KMS-11 (cell line): ENCODE measurements around the gene LONRF2.

ENCODE experiments used
- H2AFZ ChIP-seq: fragments of 200-600 bp; sonication (generic); 2 replicates; pipeline ENCODE4 v1.6.1; 2016; ENCODE audit warnings: antibody characterized with exemption, mixed run types, low read depth
- H3K27ac ChIP-seq: fragments of 200-600 bp; sonication (generic); 2 replicates; pipeline ENCODE4 v1.6.1; 2016; ENCODE audit warnings: mild to moderate bottlenecking, mixed run types
- H3K27me3 ChIP-seq: fragments of 200-600 bp; sonication (generic); 2 replicates; pipeline ENCODE4 v1.6.1; 2017; ENCODE audit warnings: mild to moderate bottlenecking, low read depth, mixed run types, moderate library complexity; ENCODE audit not compliant: insufficient read depth
- H3K36me3 ChIP-seq: fragments of 200-600 bp; sonication (generic); 2 replicates; pipeline ENCODE4 v1.6.1; 2017; ENCODE audit warnings: mild to moderate bottlenecking, mixed run types; ENCODE audit not compliant: insufficient read depth
- H3K4me1 ChIP-seq: fragments of 200-600 bp; sonication (generic); 2 replicates; pipeline ENCODE4 v1.6.1; 2016; ENCODE audit warnings: mild to moderate bottlenecking, low read depth, mixed run types; ENCODE audit not compliant: poor library complexity, severe bottlenecking
- H3K4me2 ChIP-seq: fragments of 200-600 bp; sonication (generic); 2 replicates; pipeline ENCODE4 v1.7.0; 2016; ENCODE audit warnings: mild to moderate bottlenecking, mixed run types
- H3K4me3 ChIP-seq: fragments of 200-600 bp; sonication (generic); IDR thresholded peaks from 2 replicates; pipeline ENCODE4 v1.6.1; 2017; ENCODE audit warnings: low read depth, low read length, mixed read lengths; ENCODE audit not compliant: insufficient read depth
- H3K79me2 ChIP-seq: fragments of 200-600 bp; sonication (generic); 2 replicates; pipeline ENCODE4 v1.6.1; 2016; ENCODE audit warnings: low read depth, mixed run types; ENCODE audit not compliant: insufficient read depth
- H3K9ac ChIP-seq: fragments of 200-600 bp; sonication (generic); 2 replicates; pipeline ENCODE4 v1.6.1; 2016; ENCODE audit warnings: mild to moderate bottlenecking, mixed run types
- H4K20me1 ChIP-seq: fragments of 200-600 bp; sonication (generic); 2 replicates; pipeline ENCODE4 v1.6.1; 2016; ENCODE audit warnings: mild to moderate bottlenecking, mixed run types; ENCODE audit not compliant: insufficient read depth
- CTCF ChIP-seq: fragments of 200-600 bp; sonication (generic); conservative IDR thresholded peaks from 2 replicates; pipeline ENCODE4 v1.6.1; 2017; ENCODE audit warnings: low read depth, mild to moderate bottlenecking, antibody characterized with exemption, low read length, moderate library complexity, mixed read lengths

LONRF2 gene

GRCh38 chr2:100256416-100256815, 65.9 kb downstream of the LONRF2 start:
- H3K4me3 ChIP-seq = no peak overlapping the region
- H3K4me1 ChIP-seq = no peaks in the 10 kb centered on the region
- no peaks in the 10 kb centered on the region for H3K36me3 ChIP-seq
- no peaks in the 10 kb centered on the region for H3K79me2 ChIP-seq
- no peak for TF ChIP-seq CTCF
- no peaks in the 10 kb centered on the region for H4K20me1 ChIP-seq
- no peak overlapping the region for H3K9ac ChIP-seq
- H2AFZ ChIP-seq = no peak overlapping the region
- no peaks in the 10 kb centered on the region for H3K27me3 ChIP-seq
- H3K27ac ChIP-seq = no peak overlapping the region
- no peak overlapping the region for H3K4me2 ChIP-seq

- Histone ChIP-seq H3K27ac (no peak overlapping the region), H2AFZ (no peak overlapping the region), H3K9ac (no peak overlapping the region), H3K4me3 (no peak overlapping the region), H3K4me1 (no peaks in the 10 kb centered on the region), H3K27me3 (no peaks in the 10 kb centered on the region), H4K20me1 (no peaks in the 10 kb centered on the region), H3K4me2 (no peak overlapping the region), H3K79me2 (no peaks in the 10 kb centered on the region), H3K36me3 (no peaks in the 10 kb centered on the region)
- TF ChIP-seq CTCF = no peak
Measured at GRCh38 chr2:100254646-100255210, 67.6 kb downstream of the LONRF2 start.

- no peak for TF ChIP-seq CTCF
- Histone ChIP-seq H3K27me3 (no peaks in the 10 kb centered on the region), H3K4me1 (no peaks in the 10 kb centered on the region), H3K4me2 (no peak overlapping the region), H3K27ac (no peak overlapping the region), H3K9ac (no peak overlapping the region), H2AFZ (no peak overlapping the region), H3K36me3 (no peaks in the 10 kb centered on the region), H4K20me1 (no peaks in the 10 kb centered on the region), H3K79me2 (no peaks in the 10 kb centered on the region), H3K4me3 (no peak overlapping the region)
Measured at GRCh38 chr2:100253786-100254185, 68.5 kb downstream of the LONRF2 start.

- no peaks in the 10 kb centered on the region for H3K36me3 ChIP-seq
- no peak overlapping the region for H3K27ac ChIP-seq
- no peak overlapping the region for H3K4me2 ChIP-seq
- H2AFZ ChIP-seq = no peak overlapping the region
- H3K9ac ChIP-seq = no peak overlapping the region
- H3K4me3 ChIP-seq = no peak overlapping the region
- no peaks in the 10 kb centered on the region for H3K79me2 ChIP-seq
- no peak for TF ChIP-seq CTCF
- no peaks in the 10 kb centered on the region for H4K20me1 ChIP-seq
- no peaks in the 10 kb centered on the region for H3K4me1 ChIP-seq
- H3K27me3 ChIP-seq = no peaks in the 10 kb centered on the region
Measured at GRCh38 chr2:100252811-100253698, 69.2 kb downstream of the LONRF2 start.
